ENCODE measurements around the gene GID8. TPM values are rescaled to one million over a fixed set of nuclear protein-coding genes. Genes with fewer than 3 reads are reported as not detected.
"Not testable (repeated sequence)": the region's sequence is repeated elsewhere in the genome, so short reads cannot be mapped to it uniquely, and the experiment has no call there.

GID8 gene
- polyA plus RNA-seq, 2 donors = 16.2 to 30.0 TPM

GRCh38 chr20:62960446-62961309, 22.7 kb downstream of the GID8 start:
- H3K36me3 ChIP-seq (ENCODE audit: control insufficient read depth in 2 of 2, insufficient read depth in 2 of 2, low read length in 1 of 2); H3K4me1 ChIP-seq (ENCODE audit: control insufficient read depth in 2 of 2, insufficient read depth in 2 of 2, low read length in 1 of 2); H3K27ac ChIP-seq (ENCODE audit: low read depth in 2 of 2, low read length in 1 of 2); H3K27me3 ChIP-seq (ENCODE audit: control insufficient read depth in 1 of 2, insufficient read depth in 2 of 2, low read length in 2 of 2); H3K9me3 ChIP-seq (ENCODE audit: control insufficient read depth in 2 of 2, insufficient read depth in 1 of 2, low read depth in 1 of 2, low read length in 1 of 2); H3K4me3 ChIP-seq (ENCODE audit: low read depth in 1 of 2, low read length in 2 of 2): not testable (repeated sequence)
- WGBS, 2 donors = 88 to 90% methylated on average over 23 to 27 of the region's 31 CpGs

GRCh38 chr20:62961310-62961783, 23.4 kb downstream of the GID8 start:
- Histone ChIP-seq H3K4me1 (ENCODE audit: control insufficient read depth in 2 of 2, insufficient read depth in 2 of 2, low read length in 1 of 2) (no peaks in the 10 kb centered on the region), H3K36me3 (ENCODE audit: control insufficient read depth in 2 of 2, insufficient read depth in 2 of 2, low read length in 1 of 2) (peaks cover 0 to 2% of the 10 kb centered on the region in 2 donors), H3K27ac (ENCODE audit: low read depth in 2 of 2, low read length in 1 of 2) (no peak overlapping the region), H3K9me3 (ENCODE audit: control insufficient read depth in 2 of 2, insufficient read depth in 1 of 2, low read depth in 1 of 2, low read length in 1 of 2) (no peaks in the 10 kb centered on the region), H3K27me3 (ENCODE audit: control insufficient read depth in 1 of 2, insufficient read depth in 2 of 2, low read length in 2 of 2) (no peaks in the 10 kb centered on the region), H3K4me3 (ENCODE audit: low read depth in 1 of 2, low read length in 2 of 2) (no peak overlapping the region)
- 77 to 83% methylated on average over 18 to 19 of the region's 19 CpGs for WGBS, 2 donors

- Histone ChIP-seq H3K27ac (ENCODE audit: low read depth in 2 of 2, low read length in 1 of 2) (no peak overlapping the region), H3K27me3 (ENCODE audit: control insufficient read depth in 1 of 2, insufficient read depth in 2 of 2, low read length in 2 of 2) (no peaks in the 10 kb centered on the region)
- WGBS, 2 donors = 91 to 92% methylated on average over 8 of the region's 8 CpGs
Observed at GRCh38 chr20:62961799-62962198, 23.9 kb downstream of the GID8 start.

GRCh38 chr20:62962221-62962879, 24.4 kb downstream of the GID8 start:
- Histone ChIP-seq H3K27ac (ENCODE audit: low read depth in 2 of 2, low read length in 1 of 2) (no peak overlapping the region), H3K9me3 (ENCODE audit: control insufficient read depth in 2 of 2, insufficient read depth in 1 of 2, low read depth in 1 of 2, low read length in 1 of 2) (no peaks in the 10 kb centered on the region), H3K4me1 (ENCODE audit: control insufficient read depth in 2 of 2, insufficient read depth in 2 of 2, low read length in 1 of 2) (no peaks in the 10 kb centered on the region), H3K4me3 (ENCODE audit: low read depth in 1 of 2, low read length in 2 of 2) (no peak overlapping the region), H3K36me3 (ENCODE audit: control insufficient read depth in 2 of 2, insufficient read depth in 2 of 2, low read length in 1 of 2) (no peaks in the 10 kb centered on the region), H3K27me3 (ENCODE audit: control insufficient read depth in 1 of 2, insufficient read depth in 2 of 2, low read length in 2 of 2) (no peaks in the 10 kb centered on the region)
- WGBS, 2 donors = 94 to 95% methylated on average over 30 of the region's 30 CpGs

More at GRCh38 chr20:62961799-62962198, 23.9 kb downstream of the GID8 start:
- Histone ChIP-seq H3K36me3 (ENCODE audit: control insufficient read depth in 2 of 2, insufficient read depth in 2 of 2, low read length in 1 of 2) (peaks cover 0 to 2% of the 10 kb centered on the region in 2 donors), H3K4me1 (ENCODE audit: control insufficient read depth in 2 of 2, insufficient read depth in 2 of 2, low read length in 1 of 2) (no peaks in the 10 kb centered on the region), H3K9me3 (ENCODE audit: control insufficient read depth in 2 of 2, insufficient read depth in 1 of 2, low read depth in 1 of 2, low read length in 1 of 2) (no peaks in the 10 kb centered on the region), H3K4me3 (ENCODE audit: low read depth in 1 of 2, low read length in 2 of 2) (no peak overlapping the region)

GRCh38 chr20:62962891-62963613, 25.1 kb downstream of the GID8 start:
- H3K36me3 ChIP-seq (ENCODE audit: control insufficient read depth in 2 of 2, insufficient read depth in 2 of 2, low read length in 1 of 2) = no peaks in the 10 kb centered on the region
- H3K4me3 ChIP-seq (ENCODE audit: low read depth in 1 of 2, low read length in 2 of 2) = no peak overlapping the region
- WGBS, 2 donors = 87 to 90% methylated on average over 32 of the region's 32 CpGs
- H3K27me3 ChIP-seq (ENCODE audit: control insufficient read depth in 1 of 2, insufficient read depth in 2 of 2, low read length in 2 of 2) = no peaks in the 10 kb centered on the region
- H3K27ac ChIP-seq (ENCODE audit: low read depth in 2 of 2, low read length in 1 of 2) = no peak overlapping the region
- H3K9me3 ChIP-seq (ENCODE audit: control insufficient read depth in 2 of 2, insufficient read depth in 1 of 2, low read depth in 1 of 2, low read length in 1 of 2) = no peaks in the 10 kb centered on the region
- H3K4me1 ChIP-seq (ENCODE audit: control insufficient read depth in 2 of 2, insufficient read depth in 2 of 2, low read length in 1 of 2) = no peaks in the 10 kb centered on the region

- Histone ChIP-seq H3K4me1 (ENCODE audit: control insufficient read depth in 2 of 2, insufficient read depth in 2 of 2, low read length in 1 of 2) (no peaks in the 10 kb centered on the region), H3K4me3 (ENCODE audit: low read depth in 1 of 2, low read length in 2 of 2) (no peak overlapping the region), H3K27ac (ENCODE audit: low read depth in 2 of 2, low read length in 1 of 2) (no peak overlapping the region), H3K9me3 (ENCODE audit: control insufficient read depth in 2 of 2, insufficient read depth in 1 of 2, low read depth in 1 of 2, low read length in 1 of 2) (no peaks in the 10 kb centered on the region), H3K27me3 (ENCODE audit: control insufficient read depth in 1 of 2, insufficient read depth in 2 of 2, low read length in 2 of 2) (no peaks in the 10 kb centered on the region), H3K36me3 (ENCODE audit: control insufficient read depth in 2 of 2, insufficient read depth in 2 of 2, low read length in 1 of 2) (no peaks in the 10 kb centered on the region)
- 84 to 86% methylated on average over 29 to 32 of the region's 32 CpGs for WGBS, 2 donors
Observed at GRCh38 chr20:62963614-62964397, 25.9 kb downstream of the GID8 start.

- H3K36me3 ChIP-seq (ENCODE audit: control insufficient read depth in 2 of 2, insufficient read depth in 2 of 2, low read length in 1 of 2) = no peaks in the 10 kb centered on the region
- no peak overlapping the region for H3K27ac ChIP-seq (ENCODE audit: low read depth in 2 of 2, low read length in 1 of 2)
- no peak overlapping the region for H3K4me3 ChIP-seq (ENCODE audit: low read depth in 1 of 2, low read length in 2 of 2)
- WGBS, 2 donors = 47 to 71% methylated on average over 20 of the region's 20 CpGs
- H3K9me3 ChIP-seq (ENCODE audit: control insufficient read depth in 2 of 2, insufficient read depth in 1 of 2, low read depth in 1 of 2, low read length in 1 of 2) = no peaks in the 10 kb centered on the region
- no peaks in the 10 kb centered on the region for H3K4me1 ChIP-seq (ENCODE audit: control insufficient read depth in 2 of 2, insufficient read depth in 2 of 2, low read length in 1 of 2)
- no peaks in the 10 kb centered on the region for H3K27me3 ChIP-seq (ENCODE audit: control insufficient read depth in 1 of 2, insufficient read depth in 2 of 2, low read length in 2 of 2)
Observed at GRCh38 chr20:62964700-62965099, 26.8 kb downstream of the GID8 start.

GRCh38 chr20:62965363-62965771, 27.4 kb downstream of the GID8 start:
- no peaks in the 10 kb centered on the region for H3K27me3 ChIP-seq (ENCODE audit: control insufficient read depth in 1 of 2, insufficient read depth in 2 of 2, low read length in 2 of 2)
- no peak overlapping the region for H3K27ac ChIP-seq (ENCODE audit: low read depth in 2 of 2, low read length in 1 of 2)
- no peaks in the 10 kb centered on the region for H3K36me3 ChIP-seq (ENCODE audit: control insufficient read depth in 2 of 2, insufficient read depth in 2 of 2, low read length in 1 of 2)
- no peaks in the 10 kb centered on the region for H3K9me3 ChIP-seq (ENCODE audit: control insufficient read depth in 2 of 2, insufficient read depth in 1 of 2, low read depth in 1 of 2, low read length in 1 of 2)
- no peaks in the 10 kb centered on the region for H3K4me1 ChIP-seq (ENCODE audit: control insufficient read depth in 2 of 2, insufficient read depth in 2 of 2, low read length in 1 of 2)
- no peak overlapping the region for H3K4me3 ChIP-seq (ENCODE audit: low read depth in 1 of 2, low read length in 2 of 2)
- 82 to 88% methylated on average over 18 to 19 of the region's 19 CpGs for WGBS, 2 donors
